T-cell (primary cell): ENCODE measurements around the gene ARHGAP11A. TPM values are rescaled to one million over a fixed set of nuclear protein-coding genes. Genes with fewer than 3 reads are reported as not detected.

Source experiments
- ATAC-seq, 4 experiments: fragments of 200-7000 bp in 3 of 4; fragments of 150-1000 bp in 1 of 4; cut with Tn5 transposase; replicated peaks in 1 of 4; 1 replicate in 3 of 4; 2 replicates in 1 of 4; pipeline ENCODE4 v1.10.0; 2021; ENCODE audit warnings: moderate library complexity in 3 of 4, mild to moderate bottlenecking in 2 of 4, moderate number of reproducible peaks in 1 of 4
- CTCF ChIA-PET, 2 donors: fragments of 300-600 bp; sonication (Branson Sonifier 250); formaldehyde crosslinking; loops; one replicate each; lab custom pipeline; 2022; ENCODE audit warnings: antibody characterized with exemption in 2 of 2; lab: Charles Lee
- POLR2A ChIA-PET, 2 donors: fragments of 300-600 bp; sonication (Branson Sonifier 250); formaldehyde crosslinking; loops; one replicate each; lab custom pipeline; 2022; ENCODE audit warnings: antibody characterized with exemption in 2 of 2; lab: Charles Lee
- DNase-seq, 35 experiments: peaks; one replicate each; pipeline versions ENCODE4 v3.0.0 to v3.0.0-alpha.2; 2013 to 2023
- H3K27ac ChIP-seq: one replicate; pipeline ENCODE4 v1.5.1; 2013; ENCODE audit warnings: low read length
- H3K27me3 ChIP-seq, 2 experiments: replicated peaks in 1 of 2; 1 replicate in 1 of 2; 2 replicates in 1 of 2; pipeline versions ENCODE4 v1.6.1 to v1.7.0; 2013; ENCODE audit warnings: low read length in 1 of 2, mixed read lengths in 1 of 2; ENCODE audit not compliant: control insufficient read depth in 2 of 2, insufficient read depth in 2 of 2; ENCODE audit errors: extremely low read depth in 1 of 2
- H3K36me3 ChIP-seq, 2 donors: 1 replicate in 1 of 2; 2 replicates in 1 of 2; pipeline versions ENCODE4 v1.6.1 to v1.7.0; 2013; ENCODE audit warnings: low read length in 1 of 2; ENCODE audit not compliant: control insufficient read depth in 2 of 2, insufficient read depth in 1 of 2; ENCODE audit errors: extremely low read depth in 1 of 2
- H3K4me1 ChIP-seq, 2 experiments: 1 replicate in 1 of 2; 2 replicates in 1 of 2; pipeline versions ENCODE4 v1.6.1 to v1.7.0; 2013; ENCODE audit warnings: low read length in 2 of 2, mixed read lengths in 1 of 2; ENCODE audit not compliant: insufficient read depth in 2 of 2, control insufficient read depth in 1 of 2; ENCODE audit errors: extremely low read depth in 1 of 2
- H3K4me3 ChIP-seq, 2 donors: 1 replicate in 1 of 2; 2 replicates in 1 of 2; pipeline versions ENCODE4 v1.5.1 to v1.7.0; 2013; ENCODE audit warnings: mild to moderate bottlenecking in 2 of 2, low read length in 1 of 2, moderate library complexity in 1 of 2; ENCODE audit not compliant: control insufficient read depth in 1 of 2; ENCODE audit errors: extremely low read depth in 1 of 2
- H3K9me3 ChIP-seq: 2 replicates; pipeline ENCODE4 v1.7.0; 2013
- H3K27ac Mint-ChIP-seq, 2 donors: one replicate each; pipeline ENCODE4 v1.8.0; 2020 to 2021; ENCODE audit warnings: mild to moderate bottlenecking in 2 of 2, mixed read lengths in 2 of 2
- H3K27me3 Mint-ChIP-seq, 2 donors: one replicate each; pipeline ENCODE4 v1.8.0; 2021 to 2022; ENCODE audit warnings: mixed read lengths in 2 of 2
- H3K36me3 Mint-ChIP-seq: one replicate; pipeline ENCODE4 v1.8.0; 2021; ENCODE audit warnings: mixed read lengths
- H3K4me1 Mint-ChIP-seq, 3 donors: one replicate each; pipeline ENCODE4 v1.8.0; 2020 to 2022; ENCODE audit warnings: mixed read lengths in 3 of 3, mild to moderate bottlenecking in 1 of 3
- H3K4me3 Mint-ChIP-seq, 3 donors: one replicate each; pipeline ENCODE4 v1.8.0; 2020 to 2022; ENCODE audit warnings: mild to moderate bottlenecking in 3 of 3, mixed read lengths in 3 of 3, moderate library complexity in 3 of 3
- H3K9me3 Mint-ChIP-seq, 3 donors: one replicate each; pipeline ENCODE4 v1.8.0; 2020 to 2022; ENCODE audit warnings: mixed read lengths in 3 of 3
- WGBS: methylation state at CpG from one replicate; pipeline ENCODE4 v1.1.5; 2013; ENCODE audit warnings: missing lambda C conversion rate; ENCODE audit not compliant: insufficient coverage; 5-methylcytosine and 5-hydroxymethylcytosine counted together
- total RNA-seq, 35 experiments: library from RNA in 6 of 35; stranded (reverse) in 6 of 35; fragments of 120-200 nt in 1 of 35; gene quantifications; one replicate each; pipeline versions ENCODE4 v1.2.1 to v1.2.4 and lab custom pipeline; 2013 to 2026

The ARHGAP11A gene
- total RNA-seq, 5 donors from 2014 or later (not counting 1 experiment from before 2014, with no cell fraction given), result 4.5 to 6.8 (median 6.2) TPM

- Mint-ChIP-seq H3K27me3 (no peaks in the 10 kb centered on the region), H3K4me1 (no peaks in the 10 kb centered on the region), H3K4me3 (no peak overlapping the region), H3K36me3 (no peaks in the 10 kb centered on the region), H3K9me3 (no peaks in the 10 kb centered on the region), H3K27ac (no peak overlapping the region)
- H3K4me1 ChIP-seq, result no peaks in the 10 kb centered on the region
- ATAC-seq, result no peak
- POLR2A ChIA-PET, result no interaction called here
- WGBS, result 76% methylated on average over 2 of the region's 3 CpGs
- CTCF ChIA-PET, result no interaction called here
- no peaks in the 10 kb centered on the region for H3K36me3 ChIP-seq
- no peaks in the 10 kb centered on the region for H3K27me3 ChIP-seq
- H3K9me3 ChIP-seq, result no peaks in the 10 kb centered on the region
- DNase-seq, result no peak
- H3K4me3 ChIP-seq, result no peak overlapping the region
- no peak overlapping the region for H3K27ac ChIP-seq
These were observed 67.3 kb downstream of the ARHGAP11A start for GRCh38 chr15:32682569-32682968.

GRCh38 chr15:32682977-32683630 lies 67.8 kb downstream of the ARHGAP11A start:
- Mint-ChIP-seq H3K4me3 (no peak overlapping the region), H3K9me3 (no peaks in the 10 kb centered on the region), H3K4me1 (no peaks in the 10 kb centered on the region), H3K27ac (no peak overlapping the region), H3K36me3 (no peaks in the 10 kb centered on the region), H3K27me3 (no peaks in the 10 kb centered on the region)
- Histone ChIP-seq H3K27me3 (no peaks in the 10 kb centered on the region), H3K4me1 (no peaks in the 10 kb centered on the region), H3K9me3 (no peaks in the 10 kb centered on the region), H3K36me3 (no peaks in the 10 kb centered on the region), H3K4me3 (no peak overlapping the region), H3K27ac (no peak overlapping the region)
- 100% methylated on average over 1 of the region's 2 CpGs for WGBS
- DNase-seq, result no peak
- no peak for ATAC-seq
- ChIA-PET POLR2A (no interaction called here), CTCF (no interaction called here)

GRCh38 chr15:32683906-32684584 lies 68.7 kb downstream of the ARHGAP11A start:
- H3K4me1 Mint-ChIP-seq, result no peaks in the 10 kb centered on the region
- no peaks in the 10 kb centered on the region for H3K27me3 Mint-ChIP-seq
- H3K4me3 Mint-ChIP-seq, result no peak overlapping the region
- POLR2A ChIA-PET, result no interaction called here
- Histone ChIP-seq H3K36me3 (no peaks in the 10 kb centered on the region), H3K4me3 (no peak overlapping the region), H3K9me3 (no peaks in the 10 kb centered on the region), H3K4me1 (no peaks in the 10 kb centered on the region), H3K27me3 (no peaks in the 10 kb centered on the region), H3K27ac (no peak overlapping the region)
- CTCF ChIA-PET, result no interaction called here
- H3K27ac Mint-ChIP-seq, result no peak overlapping the region
- WGBS, result 17% methylated on average over 2 of the region's 8 CpGs
- ATAC-seq, result no peak
- no peaks in the 10 kb centered on the region for H3K36me3 Mint-ChIP-seq
- no peaks in the 10 kb centered on the region for H3K9me3 Mint-ChIP-seq
- DNase-seq, result no peak

- Mint-ChIP-seq H3K27me3 (no peaks in the 10 kb centered on the region), H3K27ac (no peak overlapping the region), H3K9me3 (no peaks in the 10 kb centered on the region), H3K36me3 (no peaks in the 10 kb centered on the region), H3K4me1 (no peaks in the 10 kb centered on the region), H3K4me3 (no peak overlapping the region)
- Histone ChIP-seq H3K36me3 (no peaks in the 10 kb centered on the region), H3K9me3 (no peaks in the 10 kb centered on the region), H3K4me3 (no peak overlapping the region), H3K4me1 (no peaks in the 10 kb centered on the region), H3K27ac (no peak overlapping the region), H3K27me3 (no peaks in the 10 kb centered on the region)
- ATAC-seq, result no peak
- CTCF ChIA-PET, result no interaction called here
- POLR2A ChIA-PET, result no interaction called here
- no CpG with 5 or more reads among the region's 1 CpG for WGBS
- DNase-seq, result no peak
These were observed 70.3 kb downstream of the ARHGAP11A start for GRCh38 chr15:32685576-32685975.

- DNase-seq, result no peak
- no peak for ATAC-seq
- Mint-ChIP-seq H3K4me1 (no peaks in the 10 kb centered on the region), H3K27me3 (no peaks in the 10 kb centered on the region), H3K4me3 (no peak overlapping the region), H3K36me3 (no peaks in the 10 kb centered on the region), H3K27ac (no peak overlapping the region), H3K9me3 (no peaks in the 10 kb centered on the region)
- ChIA-PET POLR2A (no interaction called here), CTCF (no interaction called here)
- no peak overlapping the region for H3K4me3 ChIP-seq
- H3K27ac ChIP-seq, result no peak overlapping the region
- peaks cover 0 to 4% of the 10 kb centered on the region in 2 experiments for H3K27me3 ChIP-seq
- no peaks in the 10 kb centered on the region for H3K36me3 ChIP-seq
- 100% methylated on average over 1 of the region's 5 CpGs for WGBS
- H3K9me3 ChIP-seq, result no peaks in the 10 kb centered on the region
- H3K4me1 ChIP-seq, result no peaks in the 10 kb centered on the region
These were observed 72.3 kb downstream of the ARHGAP11A start for GRCh38 chr15:32687556-32687955.

- no peaks in the 10 kb centered on the region for H3K9me3 Mint-ChIP-seq
- Histone ChIP-seq H3K4me1 (no peaks in the 10 kb centered on the region), H3K36me3 (no peaks in the 10 kb centered on the region), H3K27ac (no peak overlapping the region), H3K4me3 (no peak overlapping the region), H3K9me3 (no peaks in the 10 kb centered on the region), H3K27me3 (peaks cover 0 to 4% of the 10 kb centered on the region in 2 experiments)
- CTCF ChIA-PET, result no interaction called here
- no peak for DNase-seq
- POLR2A ChIA-PET, result no interaction called here
- H3K4me1 Mint-ChIP-seq, result no peaks in the 10 kb centered on the region
- WGBS, result no CpG with 5 or more reads among the region's 2 CpGs
- H3K36me3 Mint-ChIP-seq, result no peaks in the 10 kb centered on the region
- no peak overlapping the region for H3K27ac Mint-ChIP-seq
- ATAC-seq, result no peak
- H3K27me3 Mint-ChIP-seq, result no peaks in the 10 kb centered on the region
- no peak overlapping the region for H3K4me3 Mint-ChIP-seq
These were observed 72.9 kb downstream of the ARHGAP11A start for GRCh38 chr15:32688151-32688639.
